Activated T-cell treated with anti-CD3 and anti-CD28 coated beads, Interleukin-2, amount 50 U/mL, for 4 hours (primary cell): ENCODE data around the gene NT5C1B. TPM values are rescaled to one million over a fixed set of nuclear protein-coding genes. Genes with fewer than 3 reads are reported as not detected.

Source experiments
- ATAC-seq, 2 donors: fragments of 200-7000 bp; cut with Tn5 transposase; one replicate each; pipeline ENCODE4 v1.10.0; 2021
- DNase-seq: peaks from one replicate; pipeline ENCODE4 v3.0.0-alpha.2; 2020
- H3K27me3 Mint-ChIP-seq: one replicate; pipeline ENCODE4 v1.8.0; 2021; ENCODE audit warnings: low read depth, mixed read lengths
- H3K36me3 Mint-ChIP-seq: one replicate; pipeline ENCODE4 v1.8.0; 2022; ENCODE audit warnings: mixed read lengths; ENCODE audit not compliant: insufficient read depth
- H3K4me1 Mint-ChIP-seq: one replicate; pipeline ENCODE4 v1.8.0; 2021; ENCODE audit warnings: low read depth, mixed read lengths
- H3K4me3 Mint-ChIP-seq: one replicate; pipeline ENCODE4 v1.8.0; 2021; ENCODE audit warnings: mild to moderate bottlenecking, moderate library complexity, mixed read lengths
- H3K9me3 Mint-ChIP-seq: one replicate; pipeline ENCODE4 v1.8.0; 2021; ENCODE audit warnings: mixed read lengths
- total RNA-seq, 3 donors: library from RNA; stranded (reverse); gene quantifications; one replicate each; pipeline ENCODE4 v1.2.1, GENCODE V29; 2021

NT5C1B gene
- total RNA-seq, 3 donors from 2014 or later = not detected

- DNase-seq (no peak), ATAC-seq (no peak)
- Mint-ChIP-seq H3K9me3 (peaks cover 5% of the 10 kb centered on the region), H3K4me3 (no peak overlapping the region), H3K4me1 (no peaks in the 10 kb centered on the region), H3K27me3 (no peaks in the 10 kb centered on the region), H3K36me3 (peaks cover 15% of the 10 kb centered on the region)
Measured at GRCh38 chr2:18611184-18611583, 21.8 kb upstream of the NT5C1B start.

GRCh38 chr2:18610651-18611050, 21.3 kb upstream of the NT5C1B start:
- Mint-ChIP-seq H3K27me3 (no peaks in the 10 kb centered on the region), H3K4me1 (peaks cover 2% of the 10 kb centered on the region), H3K36me3 (peaks cover 17% of the 10 kb centered on the region), H3K9me3 (peaks cover 4% of the 10 kb centered on the region), H3K4me3 (no peak overlapping the region)
- DNase-seq (no peak), ATAC-seq (no peak)

- no peak for ATAC-seq
- Mint-ChIP-seq H3K4me1 (peaks cover 7% of the 10 kb centered on the region), H3K9me3 (no peaks in the 10 kb centered on the region), H3K4me3 (no peak overlapping the region), H3K27me3 (no peaks in the 10 kb centered on the region), H3K36me3 (peaks cover 13% of the 10 kb centered on the region)
- DNase-seq = no peak
Measured at GRCh38 chr2:18610090-18610489, 20.7 kb upstream of the NT5C1B start.

- DNase-seq = no peak
- Mint-ChIP-seq H3K4me3 (no peak overlapping the region), H3K27me3 (no peaks in the 10 kb centered on the region), H3K36me3 (peaks cover 3% of the 10 kb centered on the region), H3K4me1 (peaks cover 11% of the 10 kb centered on the region), H3K9me3 (no peaks in the 10 kb centered on the region)
- peak in 1 of 2 donors; percentile 70 for ATAC-seq
Measured at GRCh38 chr2:18605115-18605514, 15.7 kb upstream of the NT5C1B start.

- DNase-seq = no peak
- H3K27me3 Mint-ChIP-seq = no peaks in the 10 kb centered on the region
- no peak for ATAC-seq
- no peaks in the 10 kb centered on the region for H3K9me3 Mint-ChIP-seq
- H3K36me3 Mint-ChIP-seq = peaks cover 3% of the 10 kb centered on the region
- H3K4me3 Mint-ChIP-seq = no peak overlapping the region
- peaks cover 11% of the 10 kb centered on the region for H3K4me1 Mint-ChIP-seq
Measured at GRCh38 chr2:18604531-18604885, 15.1 kb upstream of the NT5C1B start.

- no peak for ATAC-seq
- no peaks in the 10 kb centered on the region for H3K9me3 Mint-ChIP-seq
- no peaks in the 10 kb centered on the region for H3K27me3 Mint-ChIP-seq
- peaks cover 11% of the 10 kb centered on the region for H3K4me1 Mint-ChIP-seq
- DNase-seq = no peak
- peaks cover 3% of the 10 kb centered on the region for H3K36me3 Mint-ChIP-seq
- no peak overlapping the region for H3K4me3 Mint-ChIP-seq
Measured at GRCh38 chr2:18603854-18604530, 14.6 kb upstream of the NT5C1B start.

GRCh38 chr2:18602298-18602697, 12.9 kb upstream of the NT5C1B start:
- Mint-ChIP-seq H3K4me3 (no peak overlapping the region), H3K4me1 (peaks cover 11% of the 10 kb centered on the region), H3K36me3 (peaks cover 4% of the 10 kb centered on the region), H3K9me3 (no peaks in the 10 kb centered on the region), H3K27me3 (no peaks in the 10 kb centered on the region)
- no peak for DNase-seq
- no peak for ATAC-seq

- H3K9me3 Mint-ChIP-seq = peaks cover 3% of the 10 kb centered on the region
- peaks cover 6% of the 10 kb centered on the region for H3K4me1 Mint-ChIP-seq
- peaks cover 12% of the 10 kb centered on the region for H3K36me3 Mint-ChIP-seq
- H3K27me3 Mint-ChIP-seq = no peaks in the 10 kb centered on the region
- H3K4me3 Mint-ChIP-seq = no peak overlapping the region
- DNase-seq (no peak), ATAC-seq (no peak)
Measured at GRCh38 chr2:18600255-18600613, 10.9 kb upstream of the NT5C1B start.

- DNase-seq (no peak), ATAC-seq (no peak)
- no peaks in the 10 kb centered on the region for H3K27me3 Mint-ChIP-seq
- H3K36me3 Mint-ChIP-seq = peaks cover 15% of the 10 kb centered on the region
- H3K9me3 Mint-ChIP-seq = peaks cover 3% of the 10 kb centered on the region
- H3K4me3 Mint-ChIP-seq = no peak overlapping the region
- H3K4me1 Mint-ChIP-seq = peaks cover 2% of the 10 kb centered on the region
Measured at GRCh38 chr2:18599509-18600254, 10.3 kb upstream of the NT5C1B start.

- H3K4me3 Mint-ChIP-seq = no peak overlapping the region
- no peak for ATAC-seq
Measured at GRCh38 chr2:18598848-18599484, 9.6 kb upstream of the NT5C1B start.

GRCh38 chr2:18597618-18598017, 8.2 kb upstream of the NT5C1B start:
- H3K9me3 Mint-ChIP-seq = peaks cover 3% of the 10 kb centered on the region
- H3K27me3 Mint-ChIP-seq = no peaks in the 10 kb centered on the region
- H3K4me1 Mint-ChIP-seq = no peaks in the 10 kb centered on the region
- no peak for DNase-seq
- no peak for ATAC-seq
- no peak overlapping the region for H3K4me3 Mint-ChIP-seq
- peaks cover 21% of the 10 kb centered on the region for H3K36me3 Mint-ChIP-seq

More at GRCh38 chr2:18598848-18599484, 9.6 kb upstream of the NT5C1B start:
- H3K4me1 Mint-ChIP-seq = no peaks in the 10 kb centered on the region
- no peaks in the 10 kb centered on the region for H3K27me3 Mint-ChIP-seq
- H3K36me3 Mint-ChIP-seq = peaks cover 15% of the 10 kb centered on the region
- H3K9me3 Mint-ChIP-seq = peaks cover 3% of the 10 kb centered on the region
- no peak for DNase-seq

- H3K4me3 Mint-ChIP-seq = no peak overlapping the region
- ATAC-seq (no peak), DNase-seq (no peak)
- H3K4me1 Mint-ChIP-seq = no peaks in the 10 kb centered on the region
- peaks cover 3% of the 10 kb centered on the region for H3K9me3 Mint-ChIP-seq
- no peaks in the 10 kb centered on the region for H3K27me3 Mint-ChIP-seq
- peaks cover 21% of the 10 kb centered on the region for H3K36me3 Mint-ChIP-seq
Measured at GRCh38 chr2:18596993-18597392, 7.6 kb upstream of the NT5C1B start.

GRCh38 chr2:18593496-18593895, 4.1 kb upstream of the NT5C1B start:
- H3K27me3 Mint-ChIP-seq = no peaks in the 10 kb centered on the region

GRCh38 chr2:18592372-18592771, 3.0 kb upstream of the NT5C1B start:
- Mint-ChIP-seq H3K4me1 (no peaks in the 10 kb centered on the region), H3K9me3 (peaks cover 3% of the 10 kb centered on the region), H3K36me3 (peaks cover 25% of the 10 kb centered on the region), H3K27me3 (no peaks in the 10 kb centered on the region), H3K4me3 (no peak overlapping the region)
- no peak for ATAC-seq
- no peak for DNase-seq

More at GRCh38 chr2:18593496-18593895, 4.1 kb upstream of the NT5C1B start:
- H3K4me1 Mint-ChIP-seq = no peaks in the 10 kb centered on the region
- ATAC-seq (no peak), DNase-seq (no peak)
- no peak overlapping the region for H3K4me3 Mint-ChIP-seq
- H3K9me3 Mint-ChIP-seq = peaks cover 3% of the 10 kb centered on the region
- peaks cover 26% of the 10 kb centered on the region for H3K36me3 Mint-ChIP-seq

- Mint-ChIP-seq H3K27me3 (no peaks in the 10 kb centered on the region), H3K36me3 (peaks cover 23% of the 10 kb centered on the region), H3K4me3 (no peak overlapping the region), H3K9me3 (no peaks in the 10 kb centered on the region), H3K4me1 (no peaks in the 10 kb centered on the region)
- no peak for ATAC-seq
- DNase-seq = no peak
Measured at GRCh38 chr2:18588802-18589201, 567 bp downstream of the NT5C1B start.
